22Rv1 (cell line): ENCODE data around the gene PITPNM1.

Experiments
- ZFX ChIP-seq: fragments of 450-650 bp; IDR thresholded peaks from 2 replicates; pipeline ENCODE4 v1.6.1; 2017; ENCODE audit warnings: antibody characterized with exemption, borderline replicate concordance
- TF ChIP-seq, protein P1 (sequence below): fragments of 450-650 bp; IDR thresholded peaks from 2 replicates; pipeline ENCODE4 v1.5.1; 2017; ENCODE audit warnings: mild to moderate bottlenecking

DNA sequence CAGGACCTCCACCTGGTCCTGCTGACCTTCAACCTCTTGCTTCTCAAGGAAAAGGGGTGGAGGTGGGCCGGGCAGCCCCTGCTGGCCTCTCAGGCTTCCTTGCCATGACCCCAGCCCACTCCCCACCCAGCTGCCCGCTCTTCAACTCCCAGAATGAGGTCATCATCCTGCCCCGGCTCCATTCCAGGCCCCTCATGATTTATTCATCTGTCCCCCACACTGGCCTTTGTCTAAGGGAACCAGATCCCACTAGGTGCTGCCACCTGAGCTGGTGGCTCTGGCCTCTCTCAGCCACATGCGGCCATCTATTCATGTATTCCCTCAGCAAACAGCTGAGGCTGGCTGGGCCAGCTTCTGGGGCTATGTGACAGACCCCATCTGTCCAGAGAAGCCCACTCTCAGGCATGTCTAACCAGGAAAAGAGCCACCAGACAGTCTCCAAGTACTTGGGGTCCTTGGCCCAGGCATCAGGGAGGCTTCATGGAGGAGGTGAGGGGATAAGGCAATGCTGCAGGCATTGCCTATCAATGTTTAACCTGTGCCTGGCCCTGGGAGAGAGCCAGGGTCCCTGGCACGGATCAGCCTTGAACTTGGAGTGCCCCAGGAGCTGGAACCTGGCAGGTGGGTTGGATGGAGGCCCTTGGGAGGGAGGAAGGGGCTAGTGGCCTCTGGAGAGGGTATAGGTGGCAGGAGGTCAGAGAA, 20.3 kb upstream of the PITPNM1 start:
- TF ChIP-seq, protein P1, sequence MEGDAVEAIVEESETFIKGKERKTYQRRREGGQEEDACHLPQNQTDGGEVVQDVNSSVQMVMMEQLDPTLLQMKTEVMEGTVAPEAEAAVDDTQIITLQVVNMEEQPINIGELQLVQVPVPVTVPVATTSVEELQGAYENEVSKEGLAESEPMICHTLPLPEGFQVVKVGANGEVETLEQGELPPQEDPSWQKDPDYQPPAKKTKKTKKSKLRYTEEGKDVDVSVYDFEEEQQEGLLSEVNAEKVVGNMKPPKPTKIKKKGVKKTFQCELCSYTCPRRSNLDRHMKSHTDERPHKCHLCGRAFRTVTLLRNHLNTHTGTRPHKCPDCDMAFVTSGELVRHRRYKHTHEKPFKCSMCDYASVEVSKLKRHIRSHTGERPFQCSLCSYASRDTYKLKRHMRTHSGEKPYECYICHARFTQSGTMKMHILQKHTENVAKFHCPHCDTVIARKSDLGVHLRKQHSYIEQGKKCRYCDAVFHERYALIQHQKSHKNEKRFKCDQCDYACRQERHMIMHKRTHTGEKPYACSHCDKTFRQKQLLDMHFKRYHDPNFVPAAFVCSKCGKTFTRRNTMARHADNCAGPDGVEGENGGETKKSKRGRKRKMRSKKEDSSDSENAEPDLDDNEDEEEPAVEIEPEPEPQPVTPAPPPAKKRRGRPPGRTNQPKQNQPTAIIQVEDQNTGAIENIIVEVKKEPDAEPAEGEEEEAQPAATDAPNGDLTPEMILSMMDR: no peak
- no peak for TF ChIP-seq ZFX
